ENCODE results near the gene COP1. TPM values are rescaled to one million over a fixed set of nuclear protein-coding genes. Genes with fewer than 3 reads are reported as not detected.

Gene COP1
- total RNA-seq, 1 donor from 2014 or later = 37.0 TPM

- Mint-ChIP-seq H3K4me3 (ENCODE audit: unreplicated experiment) (no peak overlapping the region), H3K36me3 (ENCODE audit: low read depth) (peaks cover 13% of the 10 kb centered on the region), H3K9me3 (ENCODE audit: low read depth) (peaks cover 11% of the 10 kb centered on the region), H3K27ac (ENCODE audit: unreplicated experiment) (no peak overlapping the region), H3K27me3 (ENCODE audit: low read depth) (no peaks in the 10 kb centered on the region), H3K4me1 (ENCODE audit: low read depth) (peaks cover 18% of the 10 kb centered on the region)
- no peak for DNase-seq (ENCODE audit: low spot score)
- no peak for TF ChIP-seq CTCF (IDR thresholded peaks at IDR 0.05)
Measured at GRCh38 chr1:175976865-175977642, 230.0 kb downstream of the COP1 start.

- no peak overlapping the region for H3K4me3 Mint-ChIP-seq (ENCODE audit: unreplicated experiment)
- peaks cover 13% of the 10 kb centered on the region for H3K36me3 Mint-ChIP-seq (ENCODE audit: low read depth)
- no peak overlapping the region for H3K27ac Mint-ChIP-seq (ENCODE audit: unreplicated experiment)
- no peaks in the 10 kb centered on the region for H3K27me3 Mint-ChIP-seq (ENCODE audit: low read depth)
- TF ChIP-seq CTCF (IDR thresholded peaks at IDR 0.05) = no peak
- peaks cover 4% of the 10 kb centered on the region for H3K4me1 Mint-ChIP-seq (ENCODE audit: low read depth)
- no peak for DNase-seq (ENCODE audit: low spot score)
- H3K9me3 Mint-ChIP-seq (ENCODE audit: low read depth) = no peaks in the 10 kb centered on the region
Measured at GRCh38 chr1:175969231-175969630, 237.9 kb downstream of the COP1 start.

GRCh38 chr1:175968486-175969172 lies 238.5 kb downstream of the COP1 start:
- no peak for DNase-seq (ENCODE audit: low spot score)
- H3K36me3 Mint-ChIP-seq (ENCODE audit: low read depth) = peaks cover 10% of the 10 kb centered on the region
- TF ChIP-seq CTCF (IDR thresholded peaks at IDR 0.05) = no peak

GRCh38 chr1:175963740-175964139 lies 243.3 kb downstream of the COP1 start:
- Mint-ChIP-seq H3K27ac (ENCODE audit: unreplicated experiment) (no peak overlapping the region), H3K27me3 (ENCODE audit: low read depth) (no peaks in the 10 kb centered on the region), H3K4me1 (ENCODE audit: low read depth) (peaks cover 4% of the 10 kb centered on the region), H3K36me3 (ENCODE audit: low read depth) (peaks cover 4% of the 10 kb centered on the region), H3K9me3 (ENCODE audit: low read depth) (no peaks in the 10 kb centered on the region), H3K4me3 (ENCODE audit: unreplicated experiment) (no peak overlapping the region)
- TF ChIP-seq CTCF (IDR thresholded peaks at IDR 0.05) = no peak
- no peak for DNase-seq (ENCODE audit: low spot score)

More at GRCh38 chr1:175968486-175969172, 238.5 kb downstream of the COP1 start:
- Mint-ChIP-seq H3K27ac (ENCODE audit: unreplicated experiment) (no peak overlapping the region), H3K27me3 (ENCODE audit: low read depth) (no peaks in the 10 kb centered on the region), H3K9me3 (ENCODE audit: low read depth) (no peaks in the 10 kb centered on the region), H3K4me3 (ENCODE audit: unreplicated experiment) (no peak overlapping the region), H3K4me1 (ENCODE audit: low read depth) (peaks cover 4% of the 10 kb centered on the region)

- no peak for TF ChIP-seq CTCF (IDR thresholded peaks at IDR 0.05)
- H3K27ac Mint-ChIP-seq (ENCODE audit: unreplicated experiment) = no peak overlapping the region
- no peaks in the 10 kb centered on the region for H3K27me3 Mint-ChIP-seq (ENCODE audit: low read depth)
- H3K36me3 Mint-ChIP-seq (ENCODE audit: low read depth) = peaks cover 3% of the 10 kb centered on the region
- no peaks in the 10 kb centered on the region for H3K4me1 Mint-ChIP-seq (ENCODE audit: low read depth)
- no peaks in the 10 kb centered on the region for H3K9me3 Mint-ChIP-seq (ENCODE audit: low read depth)
- no peak for DNase-seq (ENCODE audit: low spot score)
- no peak overlapping the region for H3K4me3 Mint-ChIP-seq (ENCODE audit: unreplicated experiment)
Measured at GRCh38 chr1:175960169-175960568, 246.9 kb downstream of the COP1 start.
